ENCODE results near the gene GNPTAB. TPM values are rescaled to one million over a fixed set of nuclear protein-coding genes. Genes with fewer than 3 reads are reported as not detected.

The GNPTAB gene
- total RNA-seq, 4 donors from 2014 or later, result 18.0 to 36.3 (median 32.5) TPM

DNA sequence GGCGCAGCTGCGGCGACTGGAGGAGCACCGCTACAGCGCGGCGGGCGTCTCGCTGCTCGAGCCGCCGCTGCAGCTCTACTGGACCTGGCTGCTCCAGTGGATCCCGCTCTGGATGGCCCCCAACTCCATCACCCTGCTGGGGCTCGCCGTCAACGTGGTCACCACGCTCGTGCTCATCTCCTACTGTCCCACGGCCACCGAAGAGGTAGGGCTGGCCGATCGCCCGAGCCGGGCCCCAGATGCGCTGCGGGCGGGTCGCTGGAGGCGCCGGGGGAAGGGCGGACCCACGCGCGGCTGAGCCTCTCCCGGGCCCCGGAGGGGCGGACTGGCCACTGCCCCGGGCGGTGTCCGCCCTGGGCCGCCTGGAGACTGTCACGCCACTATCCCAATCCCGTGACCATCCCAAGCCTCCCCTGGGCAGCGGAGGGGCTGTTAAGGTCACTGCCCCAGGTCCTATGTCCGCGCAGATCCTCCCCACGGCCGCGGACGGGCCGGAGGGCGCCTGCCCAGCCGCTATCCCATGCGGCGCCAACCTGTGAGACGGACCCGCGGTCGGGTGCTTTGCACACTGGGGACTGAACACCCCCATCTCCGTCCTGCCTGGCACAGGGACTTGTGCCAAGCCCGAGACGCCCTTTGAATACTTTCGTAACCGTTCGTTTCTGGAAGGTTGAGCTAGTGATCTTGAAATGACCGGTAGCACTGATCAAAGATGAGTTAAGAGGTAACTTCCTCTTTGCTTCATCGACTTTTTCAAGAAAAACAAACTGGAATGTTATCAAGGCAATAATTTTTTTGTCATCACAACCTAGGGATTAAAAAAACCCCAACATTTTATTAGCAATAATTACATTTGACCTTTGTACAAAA lies 132.6 kb downstream of the GNPTAB start:
- WGBS, 2 donors, result 0% methylated on average over 32 to 56 of the region's 67 CpGs
- TF ChIP-seq, protein P1, sequence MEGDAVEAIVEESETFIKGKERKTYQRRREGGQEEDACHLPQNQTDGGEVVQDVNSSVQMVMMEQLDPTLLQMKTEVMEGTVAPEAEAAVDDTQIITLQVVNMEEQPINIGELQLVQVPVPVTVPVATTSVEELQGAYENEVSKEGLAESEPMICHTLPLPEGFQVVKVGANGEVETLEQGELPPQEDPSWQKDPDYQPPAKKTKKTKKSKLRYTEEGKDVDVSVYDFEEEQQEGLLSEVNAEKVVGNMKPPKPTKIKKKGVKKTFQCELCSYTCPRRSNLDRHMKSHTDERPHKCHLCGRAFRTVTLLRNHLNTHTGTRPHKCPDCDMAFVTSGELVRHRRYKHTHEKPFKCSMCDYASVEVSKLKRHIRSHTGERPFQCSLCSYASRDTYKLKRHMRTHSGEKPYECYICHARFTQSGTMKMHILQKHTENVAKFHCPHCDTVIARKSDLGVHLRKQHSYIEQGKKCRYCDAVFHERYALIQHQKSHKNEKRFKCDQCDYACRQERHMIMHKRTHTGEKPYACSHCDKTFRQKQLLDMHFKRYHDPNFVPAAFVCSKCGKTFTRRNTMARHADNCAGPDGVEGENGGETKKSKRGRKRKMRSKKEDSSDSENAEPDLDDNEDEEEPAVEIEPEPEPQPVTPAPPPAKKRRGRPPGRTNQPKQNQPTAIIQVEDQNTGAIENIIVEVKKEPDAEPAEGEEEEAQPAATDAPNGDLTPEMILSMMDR (IDR thresholded peaks at IDR 0.05), result no peak
- TF ChIP-seq POLR2A (IDR thresholded peaks at IDR 0.05) (peak in 1 of 2 donors; percentile 3), EP300 (IDR thresholded peaks at IDR 0.05) (peak in 1 of 2 donors; percentile 59)
- Histone ChIP-seq H3K9me3 (no peaks in the 10 kb centered on the region), H3K4me1 (peaks cover 0 to 59% (median 36%) of the 10 kb centered on the region in 4 donors), H3K36me3 (no peaks in the 10 kb centered on the region), H3K27ac (peak overlapping the region; percentile 94 to 98 (median 96)), H3K4me3 (peak overlapping the region; percentile 91 to 99 (median 96)), H3K27me3 (no peaks in the 10 kb centered on the region)
- peak; percentile 20 to 25 for DNase-seq (ENCODE audit: low spot score in 2 of 2)

DNA sequence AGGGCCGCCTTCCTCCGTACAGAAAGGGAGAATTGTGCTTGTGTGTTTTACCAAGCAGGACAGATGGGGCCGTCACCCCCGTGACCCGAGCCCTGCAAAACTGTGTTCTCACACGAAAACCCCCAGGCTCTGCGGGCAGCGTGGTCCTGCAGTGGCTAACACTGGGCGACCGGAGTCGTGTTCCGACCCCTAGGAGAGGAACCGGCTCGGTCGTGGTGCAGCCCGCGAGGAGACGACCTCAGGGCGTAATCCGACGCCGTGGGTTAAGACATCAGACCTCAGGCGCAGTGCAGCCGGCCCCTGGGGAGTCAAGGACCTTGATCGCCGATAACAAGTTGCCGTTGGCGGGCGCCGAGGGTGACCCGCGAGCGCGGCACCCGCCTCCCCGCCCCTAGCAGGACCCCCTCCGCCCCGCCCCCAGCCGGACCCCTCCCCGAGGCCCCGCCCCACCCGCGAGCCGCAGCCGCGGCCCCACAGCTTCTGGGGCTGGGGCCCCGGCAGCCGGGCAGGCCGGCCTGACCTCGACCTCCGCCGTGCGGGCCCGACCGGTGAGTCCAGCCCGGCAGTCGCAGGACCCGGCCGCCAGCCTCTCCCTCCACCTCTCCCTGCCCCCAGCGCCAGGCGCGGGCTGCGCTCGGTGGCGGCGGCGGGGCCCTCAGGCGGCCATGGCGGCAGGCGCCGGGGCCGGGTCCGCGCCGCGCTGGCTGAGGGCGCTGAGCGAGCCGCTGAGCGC lies 133.4 kb downstream of the GNPTAB start, which contains the start of gene CHPT1:
TSS of gene CHPT1 (plus strand) at position 444 of the 733 bp plus-strand sequence. CDS start at position 666, 222 bp downstream.
- no peaks in the 10 kb centered on the region for H3K27me3 ChIP-seq
- H3K36me3 ChIP-seq, result no peaks in the 10 kb centered on the region
- 0 to 2% methylated on average over 13 to 36 of the region's 80 CpGs for whole genome bisulfite sequencing, 2 donors
- H3K27ac ChIP-seq, result peak within 1 kb of the TSS; percentile 94 to 98 (median 96)
- peak; percentile 48 to 49 for DNase-seq (ENCODE audit: low spot score in 2 of 2)
- peak within 1 kb of the TSS; percentile 91 to 99 (median 96) for H3K4me3 ChIP-seq
- H3K4me1 ChIP-seq, result peaks cover 0 to 51% (median 32%) of the 10 kb centered on the region in 4 donors
- TF ChIP-seq, protein P1 (IDR thresholded peaks at IDR 0.05), result no peak
- peak in 1 of 2 donors; percentile 52 for TF ChIP-seq EP300 (IDR thresholded peaks at IDR 0.05)
- TF ChIP-seq POLR2A (IDR thresholded peaks at IDR 0.05), result peak; percentile 15 to 67
- no peaks in the 10 kb centered on the region for H3K9me3 ChIP-seq

DNA sequence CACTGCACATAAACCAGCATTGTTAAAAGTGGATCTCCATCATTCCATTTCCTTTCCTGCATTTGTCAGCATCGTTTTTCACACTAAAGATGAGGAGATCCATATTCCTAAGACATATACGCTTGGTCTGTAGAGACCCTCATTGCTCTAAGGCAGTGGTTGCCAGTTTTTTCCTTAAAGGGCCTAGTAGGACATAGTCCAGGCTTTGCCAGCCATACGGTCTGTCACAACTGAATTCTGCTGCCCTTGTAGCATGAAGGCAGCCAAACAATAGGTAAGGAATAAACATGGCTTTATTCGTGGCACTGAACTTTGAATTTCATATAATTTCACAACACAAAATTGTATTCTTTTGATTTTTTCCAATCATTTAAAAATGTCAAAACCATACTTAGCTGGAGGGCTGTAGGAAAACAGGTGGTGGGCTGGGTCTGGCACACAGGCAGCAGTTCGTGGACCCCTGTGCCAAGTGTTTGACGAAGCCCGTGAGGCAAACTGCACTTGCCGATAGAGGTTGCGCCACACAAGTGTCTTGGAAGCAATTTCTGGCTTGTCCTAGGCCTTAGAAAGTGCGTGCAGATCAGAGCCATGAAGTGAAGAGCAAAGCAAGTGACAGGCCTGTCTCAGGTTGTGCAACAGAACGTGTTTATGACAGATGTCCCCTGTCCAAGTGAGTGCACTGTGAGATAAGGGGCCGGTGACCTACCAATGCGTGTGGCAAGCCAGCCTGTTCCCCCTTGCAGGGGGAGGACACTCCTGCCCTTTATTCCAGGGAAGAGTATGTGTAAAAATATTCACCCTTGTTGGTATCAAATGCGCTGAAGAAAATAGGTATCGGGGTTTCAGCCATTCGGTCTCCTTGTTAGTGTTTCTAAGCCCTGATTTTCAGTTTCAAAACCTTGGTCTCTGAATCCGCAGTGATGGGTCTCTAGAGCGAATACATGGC lies 134.2 kb downstream of the GNPTAB start:
- 31 to 48% methylated on average over 18 of the region's 18 CpGs for WGBS, 2 donors
- Histone ChIP-seq H3K27ac (peak overlapping the region; percentile 94 to 98 (median 96)), H3K4me1 (peaks cover 0 to 43% (median 28%) of the 10 kb centered on the region in 4 donors), H3K4me3 (peak overlapping the region; percentile 91 to 99 (median 96)), H3K36me3 (no peaks in the 10 kb centered on the region), H3K9me3 (no peaks in the 10 kb centered on the region), H3K27me3 (no peaks in the 10 kb centered on the region)
- peak in 1 of 2 donors; percentile 54 for DNase-seq (ENCODE audit: low spot score in 2 of 2)
- TF ChIP-seq, protein P1 (IDR thresholded peaks at IDR 0.05), result no peak
- TF ChIP-seq EP300 (IDR thresholded peaks at IDR 0.05) (peak in 1 of 2 donors; percentile 15), POLR2A (IDR thresholded peaks at IDR 0.05) (no peak)

DNA sequence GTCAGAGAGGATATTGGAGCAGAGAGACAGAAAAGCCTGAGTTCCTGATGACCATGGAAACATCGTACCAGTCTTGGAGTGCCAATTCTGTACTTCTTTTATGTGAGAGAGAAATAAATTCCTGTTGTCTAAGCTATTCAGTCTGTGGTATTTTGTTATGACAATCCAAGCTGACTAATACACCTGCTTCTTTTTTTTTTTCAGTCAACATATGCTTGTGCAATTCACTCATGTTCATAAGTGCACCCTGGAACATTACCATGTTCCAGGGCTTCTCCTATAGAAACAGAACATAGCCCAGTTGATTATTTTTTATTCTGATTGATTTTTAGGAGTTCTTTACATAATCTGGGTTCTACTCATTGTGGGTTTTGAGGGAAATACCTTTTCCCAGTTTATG lies 135.1 kb downstream of the GNPTAB start:
- TF ChIP-seq, protein P1 (IDR thresholded peaks at IDR 0.05), result no peak
- TF ChIP-seq EP300 (IDR thresholded peaks at IDR 0.05) (no peak), POLR2A (IDR thresholded peaks at IDR 0.05) (no peak)
- Histone ChIP-seq H3K27me3 (no peaks in the 10 kb centered on the region), H3K4me3 (no peak overlapping the region), H3K4me1 (peaks cover 0 to 35% (median 23%) of the 10 kb centered on the region in 4 donors), H3K9me3 (no peaks in the 10 kb centered on the region), H3K36me3 (no peaks in the 10 kb centered on the region), H3K27ac (peak overlapping the region in 3 of 4 donors; percentile 94 to 98 (median 97))
- DNase-seq (ENCODE audit: low spot score in 2 of 2), result no peak
- 90 to 96% methylated on average over 1 of the region's 1 CpG for WGBS, 2 donors

Small RNA genes lying within 50 kb of the gene (small RNA-seq; reads per million reads assigned to genes)
- gene RNA5SP368 (not detected), gene RNA5SP369 (not detected), gene RNU6-101P (not detected), gene RNU6-1183P (not detected), gene RNU6-172P (not detected), gene RNY1P16 (not detected)

Other genes starting within 250 kb of the GNPTAB start
- 1 to 10 TPM in 1 of 4 donors, under 1 TPM in 3; under 0.01 to 1.5 (median 0.60) TPM for gene MYBPC1, start 236.0 kb downstream of the GNPTAB start, total RNA-seq
- gene CHPT1, start 133.3 kb downstream of the GNPTAB start, total RNA-seq, result 100 to 1,000 TPM; 160 to 272 (median 228) TPM
- under 1 TPM in 1 of 4 donors, not detected in 3; 0.60 TPM for gene SYCP3, start 91.5 kb downstream of the GNPTAB start, total RNA-seq
- 10 to 100 TPM; 14.4 to 23.1 (median 17.8) TPM for gene DRAM1, start 46.6 kb upstream of the GNPTAB start, total RNA-seq
- gene WASHC3, start 231.0 kb upstream of the GNPTAB start, total RNA-seq, result 10 to 100 TPM; 60.4 to 99.4 (median 63.3) TPM

Data from tibial nerve (tissue), 4 donors.